HG03159 (cell line): Measurements from ENCODE around the gene PHACTR4.
"Not testable (repeated sequence)": the region's sequence is repeated elsewhere in the genome, so short reads cannot be mapped to it uniquely, and the experiment has no call there.

Source experiments
- ATAC-seq: cut with Tn5 transposase; IDR thresholded peaks from one replicate; pipeline ENCODE4 v1.9.1; 2021; ENCODE audit warnings: mild to moderate bottlenecking, moderate library complexity; ENCODE audit not compliant: unreplicated experiment

PHACTR4 gene

DNA sequence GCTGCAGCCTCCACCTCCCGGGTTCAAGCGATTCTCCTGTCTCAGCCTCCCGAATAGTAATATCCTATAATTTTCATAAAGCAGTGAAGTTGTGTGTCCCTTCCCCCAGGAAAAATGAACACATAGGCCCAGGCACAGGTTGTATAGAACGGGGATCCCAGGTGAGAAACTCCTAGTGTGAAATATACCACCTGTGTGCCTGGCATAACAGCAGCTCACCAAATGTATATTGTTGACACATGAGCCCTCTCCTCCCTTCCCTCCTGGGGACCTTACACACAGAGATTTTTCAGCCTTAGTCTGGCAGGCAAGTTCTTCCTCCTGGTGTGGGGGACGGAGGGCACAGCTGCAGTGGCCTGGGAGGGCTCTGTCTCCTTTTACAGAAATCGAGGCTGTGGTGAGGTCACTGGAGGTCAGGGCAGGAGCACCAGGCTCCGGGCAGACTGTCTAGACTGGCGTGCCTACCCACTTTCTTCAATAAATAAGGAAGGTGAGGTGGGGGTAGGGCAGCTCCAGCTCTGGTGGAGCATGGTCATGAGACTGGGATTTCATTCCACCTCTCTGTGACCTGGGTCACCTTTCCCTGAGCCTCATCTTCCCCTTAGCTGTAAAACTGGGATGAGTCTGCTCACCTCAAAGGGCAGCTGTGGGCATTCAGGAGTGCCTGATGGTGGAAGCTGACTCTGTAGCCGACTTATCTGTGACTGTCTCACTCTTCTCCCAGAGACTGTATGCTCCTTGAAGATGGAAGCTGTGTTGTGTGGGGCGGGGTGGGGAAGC is 150.6 kb downstream of the PHACTR4 start:
- ATAC-seq, result no peak

DNA sequence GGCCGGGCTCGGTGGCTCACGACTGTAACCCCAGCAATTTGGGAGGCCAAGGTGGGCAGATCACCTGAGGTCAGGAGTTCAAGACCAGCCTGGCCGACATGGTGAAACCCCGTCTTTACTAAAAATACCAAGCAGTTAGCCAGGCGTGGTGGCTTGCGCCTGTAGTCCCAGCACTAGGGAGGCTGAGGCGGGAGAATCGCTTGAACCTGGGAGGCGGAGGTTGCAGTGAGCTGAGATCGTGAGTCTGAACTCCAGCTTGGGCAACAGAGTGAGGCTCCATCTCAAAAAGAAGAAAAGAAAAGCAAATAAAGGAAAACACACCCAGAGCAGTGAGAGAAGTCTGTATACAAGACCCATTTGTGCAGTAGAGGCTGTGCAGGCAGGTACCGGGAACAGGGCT is 151.3 kb downstream of the PHACTR4 start:
- ATAC-seq, result not testable (repeated sequence)

DNA sequence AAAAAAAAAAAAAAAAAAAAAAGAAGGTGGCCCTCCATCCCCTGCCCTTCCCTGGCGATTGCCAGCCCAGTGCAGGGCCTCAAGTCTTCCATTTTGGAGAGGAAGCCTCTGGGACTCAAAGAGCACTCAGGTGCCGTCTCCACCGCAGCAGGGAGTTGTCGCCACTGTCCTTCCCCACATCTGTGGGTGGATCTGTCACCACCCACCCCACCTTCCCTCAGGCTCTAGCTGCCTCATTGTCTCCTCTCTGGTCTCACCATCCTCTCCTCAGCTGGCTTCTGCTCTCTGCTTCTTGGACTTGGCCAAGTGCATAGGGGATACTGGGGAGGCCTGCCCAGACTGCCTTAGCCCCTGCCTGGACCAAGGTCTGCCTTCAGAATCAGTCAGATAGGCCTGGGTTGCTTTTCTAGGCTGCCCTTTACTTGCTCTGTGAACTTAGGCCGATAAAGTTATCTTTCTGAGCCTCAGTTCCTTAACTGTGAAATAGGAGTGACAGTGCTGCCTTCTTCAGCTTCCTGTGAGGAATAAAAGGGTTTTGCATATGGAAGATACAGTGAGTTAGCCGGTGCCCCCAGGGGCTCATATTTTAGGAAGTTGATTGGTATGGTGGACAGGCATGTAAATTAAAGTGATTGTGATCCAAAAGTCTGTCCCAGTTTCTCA is 152.1 kb downstream of the PHACTR4 start:
- no peak for ATAC-seq

GRCh38 chr1:28522537-28522936 is 153.0 kb downstream of the PHACTR4 start:
- ATAC-seq, result not testable (repeated sequence)

- ATAC-seq, result not testable (repeated sequence)
Measured at GRCh38 chr1:28525002-28525642, 155.6 kb downstream of the PHACTR4 start.

- ATAC-seq, result no peak
Measured at GRCh38 chr1:28526886-28527285, 157.3 kb downstream of the PHACTR4 start.

- no peak for ATAC-seq
Measured at GRCh38 chr1:28530456-28530855, 160.9 kb downstream of the PHACTR4 start.

DNA sequence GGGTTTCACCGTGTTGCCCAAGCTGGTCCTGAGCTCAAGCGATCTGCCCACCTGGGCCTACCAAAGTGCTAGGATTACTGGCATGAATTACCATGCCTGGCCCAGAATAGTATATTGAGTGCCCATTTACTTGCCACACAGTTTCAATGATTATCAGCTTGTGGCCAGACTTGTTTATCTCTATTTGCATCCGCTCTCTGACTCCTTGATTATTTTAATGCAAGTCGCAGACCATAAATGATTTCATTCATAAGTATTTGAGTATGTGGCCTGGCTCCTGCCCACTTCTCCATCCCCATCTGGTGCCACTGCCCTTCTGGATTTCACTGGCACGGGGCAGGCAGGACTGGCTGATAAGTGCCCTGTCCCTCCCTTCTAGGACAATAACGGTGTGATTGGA is 165.1 kb downstream of the PHACTR4 start:
- no peak for ATAC-seq

GRCh38 chr1:28535180-28535579 is 165.6 kb downstream of the PHACTR4 start:
- no peak for ATAC-seq

DNA sequence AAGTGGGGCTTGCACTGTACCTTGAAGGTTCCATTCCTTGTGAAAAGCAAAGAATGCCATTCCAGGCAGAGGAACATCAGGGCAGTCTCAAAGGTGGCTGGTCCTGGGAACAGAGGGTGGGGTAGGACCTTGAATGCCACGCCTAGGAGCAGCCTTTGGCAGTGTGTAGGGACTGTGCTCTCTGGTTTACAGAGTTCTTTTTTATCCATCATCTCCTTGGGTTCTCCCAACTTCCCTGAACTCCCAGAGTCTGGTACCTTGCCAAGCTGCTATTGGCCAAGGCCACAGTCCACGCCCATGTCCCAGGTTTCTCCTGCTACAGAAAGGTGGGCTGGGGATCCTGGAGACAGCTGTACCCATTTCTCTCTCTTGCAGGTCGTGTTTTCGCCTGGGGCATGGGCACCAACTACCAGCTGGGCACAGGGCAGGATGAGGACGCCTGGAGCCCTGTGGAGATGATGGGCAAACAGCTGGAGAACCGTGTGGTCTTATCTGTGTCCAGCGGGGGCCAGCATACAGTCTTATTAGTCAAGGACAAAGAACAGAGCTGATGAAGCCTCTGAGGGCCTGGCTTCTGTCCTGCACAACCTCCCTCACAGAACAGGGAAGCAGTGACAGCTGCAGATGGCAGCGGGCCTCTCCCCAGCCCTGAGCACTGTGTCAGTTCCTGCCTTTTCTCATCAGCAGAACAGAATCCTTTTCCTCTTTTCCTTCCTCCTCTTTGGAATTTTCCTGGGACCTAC is 168.1 kb downstream of the PHACTR4 start:
- ATAC-seq, result no peak

- ATAC-seq, result no peak
Measured at GRCh38 chr1:28538286-28538685, 168.7 kb downstream of the PHACTR4 start.

DNA sequence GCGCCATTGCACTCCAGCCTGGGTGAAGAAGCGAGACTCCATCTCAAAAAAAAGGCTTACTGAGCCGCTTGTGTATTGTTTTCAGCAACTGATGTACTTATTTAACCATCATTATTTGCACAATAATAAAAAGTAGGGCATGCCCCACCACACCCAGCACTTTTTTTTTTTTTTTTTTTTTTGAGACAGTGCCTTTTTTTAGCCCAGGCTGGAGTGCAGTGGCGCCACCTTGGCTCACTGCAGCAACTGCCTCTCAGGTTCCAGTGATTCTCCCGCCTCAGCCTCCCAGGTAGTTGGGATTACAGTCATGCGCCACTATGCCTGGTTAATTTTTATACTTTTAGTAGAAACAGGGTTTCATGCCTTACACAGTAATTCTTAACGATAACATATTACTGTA is 171.1 kb downstream of the PHACTR4 start:
- ATAC-seq, result no peak

DNA sequence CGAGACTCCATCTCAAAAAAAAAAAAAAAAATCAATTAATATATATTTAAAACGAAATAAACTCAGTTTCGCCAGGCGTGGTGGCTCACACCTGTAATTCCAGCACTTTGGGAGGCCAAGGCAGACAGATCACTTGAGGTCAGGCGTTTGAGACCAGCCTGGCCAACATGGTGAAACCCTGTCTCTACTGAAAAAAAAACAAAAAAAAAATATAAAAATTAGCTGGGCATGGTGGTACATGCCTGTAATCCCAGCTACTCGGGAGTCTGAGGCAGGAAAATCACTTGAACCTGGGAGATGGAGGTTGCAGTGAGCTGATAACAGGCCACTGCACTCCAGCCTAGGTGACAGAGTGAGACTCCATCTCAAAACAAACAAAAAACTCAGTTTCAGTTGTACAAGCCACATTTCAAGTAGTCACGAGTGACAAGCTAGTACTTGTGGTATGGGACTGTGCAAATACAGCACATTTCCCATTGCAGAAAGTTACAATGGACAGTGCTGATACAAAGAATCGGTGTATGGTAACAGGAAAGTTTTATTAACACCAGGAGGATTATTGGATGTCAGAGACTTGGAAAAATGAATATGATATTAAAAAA is 172.0 kb downstream of the PHACTR4 start:
- not testable (repeated sequence) for ATAC-seq

DNA sequence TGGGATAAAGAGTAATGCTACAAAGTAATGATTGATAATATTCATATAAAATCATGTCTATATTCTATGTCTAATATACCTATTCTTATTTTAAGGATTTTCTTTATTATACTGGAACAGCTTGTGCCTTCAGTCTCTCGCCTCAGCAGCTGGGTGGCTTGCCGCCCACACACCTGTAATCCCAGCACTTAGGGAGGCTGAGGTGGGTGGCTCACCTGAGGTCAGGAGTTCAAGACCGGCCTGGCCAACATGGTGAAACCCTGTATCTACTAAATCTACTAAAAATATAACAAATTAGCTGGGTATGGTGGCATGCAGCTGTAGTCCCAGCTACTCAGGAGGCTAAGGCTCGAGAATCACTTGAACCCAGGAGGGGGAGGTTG is 175.7 kb downstream of the PHACTR4 start:
- no peak for ATAC-seq

DNA sequence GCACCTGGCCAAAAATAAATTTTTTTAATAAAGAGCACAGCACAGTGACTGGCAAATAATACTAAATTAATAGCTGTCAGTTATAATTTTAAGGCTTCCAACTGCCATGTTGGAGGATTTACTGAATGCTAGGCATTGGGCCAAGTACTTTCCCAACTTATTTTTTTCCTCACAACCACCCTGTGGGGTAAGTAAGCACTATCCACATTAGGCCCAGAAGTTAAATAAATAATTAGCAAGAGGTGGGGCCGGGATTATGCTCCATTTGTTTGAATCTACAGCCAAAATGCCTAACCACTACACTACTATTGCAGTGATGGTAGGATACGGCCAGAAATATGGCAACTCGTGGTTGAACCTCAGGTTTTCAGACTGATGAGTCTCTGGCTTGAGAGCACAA is 178.8 kb downstream of the PHACTR4 start:
- no peak for ATAC-seq
